ENCODE measurements around the gene HRC.
"Not testable (repeated sequence)": the region's sequence is repeated elsewhere in the genome, so short reads cannot be mapped to it uniquely, and the experiment has no call there.

Gene HRC

DNA sequence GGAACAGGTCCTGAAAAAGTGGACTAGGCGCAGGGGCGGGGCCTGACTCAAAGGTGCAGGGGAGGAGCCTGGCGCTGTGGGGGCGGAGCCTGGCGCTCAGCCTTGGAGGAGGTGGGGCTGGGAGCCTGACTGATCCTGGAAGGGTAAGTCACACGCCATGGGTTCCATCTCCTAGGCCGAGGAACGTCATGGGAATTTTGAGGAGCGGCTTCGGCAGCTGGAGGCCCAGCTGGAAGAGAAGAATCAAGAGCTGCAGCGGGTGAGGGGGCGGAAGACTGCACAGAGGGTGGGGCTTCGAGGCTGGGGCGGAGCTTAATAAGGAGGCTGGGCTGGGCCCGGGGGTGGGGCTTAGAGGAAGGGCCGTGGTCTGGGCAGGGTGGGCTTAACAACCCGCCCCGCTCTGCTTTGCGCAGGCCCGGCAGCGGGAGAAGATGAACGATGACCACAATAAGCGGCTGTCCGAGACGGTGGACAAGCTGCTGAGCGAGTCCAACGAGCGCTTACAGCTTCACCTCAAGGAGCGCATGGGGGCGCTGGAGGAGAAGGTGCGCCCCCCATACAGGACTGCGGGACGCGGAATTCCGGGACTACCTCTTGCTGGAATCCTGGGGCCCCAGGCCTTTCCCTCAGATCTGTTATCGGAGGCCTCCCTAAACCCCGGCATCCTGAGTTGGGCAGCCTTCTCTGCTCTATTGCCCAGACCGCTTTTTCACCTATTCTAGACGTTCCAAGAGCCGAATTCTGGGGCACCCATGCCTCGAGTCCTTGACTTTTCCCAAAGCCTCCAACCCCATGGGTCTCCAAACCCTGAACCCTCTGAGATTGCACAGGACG lies 21.4 kb downstream of the HRC start:
- DNase-seq (ENCODE audit: low read depth), result peak; percentile 47

DNA sequence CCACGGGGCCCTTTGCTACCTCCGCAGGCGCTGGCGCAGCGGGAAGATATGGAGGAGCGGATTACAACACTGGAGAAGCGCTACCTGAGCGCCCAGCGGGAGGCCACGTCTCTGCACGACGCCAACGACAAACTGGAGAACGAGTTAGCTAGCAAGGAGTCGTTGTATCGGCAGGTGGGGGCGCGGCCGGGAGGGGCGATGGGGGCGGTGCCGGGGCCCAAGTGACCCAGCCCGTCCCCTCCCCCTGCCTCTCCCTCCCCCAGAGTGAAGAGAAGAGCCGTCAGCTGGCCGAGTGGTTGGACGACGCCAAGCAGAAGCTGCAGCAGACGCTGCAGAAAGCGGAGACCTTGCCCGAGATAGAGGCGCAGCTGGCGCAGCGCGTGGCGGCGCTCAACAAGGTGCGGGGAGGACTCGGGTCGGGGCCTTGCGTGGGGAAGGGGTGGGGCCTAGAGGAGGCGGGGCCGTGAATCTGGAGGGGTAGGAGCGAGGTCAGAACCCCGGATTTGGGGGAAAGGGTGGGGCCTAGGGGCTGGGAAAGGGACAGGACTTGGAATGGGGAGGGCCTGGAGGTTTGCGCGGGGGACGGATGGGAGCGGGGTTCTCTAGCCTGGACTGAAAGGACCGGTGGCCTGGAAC lies 22.1 kb downstream of the HRC start:
- DNase-seq (ENCODE audit: low read depth), result no peak

DNA sequence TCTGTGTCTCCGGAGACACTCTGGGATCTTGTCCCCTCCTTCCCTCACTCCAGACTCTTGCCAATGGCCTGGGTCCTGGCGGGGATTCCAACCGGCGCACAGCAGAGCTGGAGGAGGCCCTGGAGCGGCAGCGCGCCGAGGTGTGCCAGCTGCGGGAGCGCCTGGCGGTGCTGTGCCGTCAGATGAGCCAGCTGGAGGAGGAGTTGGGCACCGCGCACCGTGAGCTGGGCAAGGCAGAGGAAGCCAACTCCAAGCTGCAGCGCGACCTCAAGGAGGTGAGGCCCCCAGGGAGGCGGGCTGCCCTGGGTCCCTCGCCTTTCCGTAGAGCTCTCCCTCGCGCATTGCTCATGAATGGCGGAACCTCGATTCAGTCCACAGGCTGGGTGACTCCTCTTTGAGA lies 24.9 kb downstream of the HRC start:
- no peak for DNase-seq (ENCODE audit: low read depth)

DNA sequence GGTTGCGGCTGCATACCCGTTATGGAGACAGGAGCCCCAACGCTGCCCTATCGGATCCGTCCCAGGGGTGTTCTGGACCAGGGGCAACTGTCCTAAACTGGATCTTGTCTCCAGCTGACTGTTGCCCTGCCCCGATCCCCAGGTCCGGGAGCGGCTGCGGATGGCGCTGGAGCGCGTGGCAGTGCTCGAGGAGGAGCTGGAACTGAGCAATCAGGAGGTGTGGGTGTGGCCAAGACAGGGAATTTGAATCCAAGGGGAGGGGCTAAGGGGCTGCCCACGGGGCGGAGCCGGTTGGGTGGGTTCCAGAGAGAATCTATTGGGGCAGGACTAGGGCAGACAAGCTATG lies 26.0 kb downstream of the HRC start:
- no peak for DNase-seq (ENCODE audit: low read depth)

DNA sequence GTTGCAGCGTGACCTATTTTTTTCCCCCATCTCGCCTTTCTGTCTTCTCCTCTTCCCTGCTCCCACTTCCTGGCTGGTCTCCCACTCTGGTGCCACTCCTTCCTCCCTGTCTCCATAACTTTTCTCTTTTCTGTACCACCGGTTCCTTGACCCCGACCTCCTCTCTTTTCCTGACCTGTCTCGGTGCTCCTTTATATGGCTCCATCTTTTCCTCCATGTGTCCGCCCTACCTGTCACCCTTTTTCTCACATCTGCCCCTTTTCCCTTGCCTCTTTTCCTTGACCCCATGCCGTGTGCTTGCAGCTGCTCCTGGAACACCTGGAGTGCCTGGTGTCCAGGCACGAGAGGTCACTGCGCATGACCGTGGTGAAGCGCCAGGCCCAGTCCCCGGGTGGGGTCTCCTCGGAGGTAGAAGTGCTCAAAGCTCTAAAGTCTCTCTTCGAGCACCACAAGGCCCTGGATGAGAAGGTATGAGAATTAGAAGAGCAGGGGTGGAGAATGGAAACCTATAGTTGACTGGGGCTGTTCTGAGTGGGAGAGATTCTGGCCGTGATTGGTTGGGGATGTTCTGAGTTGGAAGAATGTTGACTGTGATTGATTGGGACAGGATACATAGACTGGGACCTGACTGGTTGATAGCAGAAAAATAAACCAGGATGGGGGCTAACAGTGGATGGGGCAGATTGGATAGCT lies 26.5 kb downstream of the HRC start:
- DNase-seq (ENCODE audit: low read depth), result no peak

DNA sequence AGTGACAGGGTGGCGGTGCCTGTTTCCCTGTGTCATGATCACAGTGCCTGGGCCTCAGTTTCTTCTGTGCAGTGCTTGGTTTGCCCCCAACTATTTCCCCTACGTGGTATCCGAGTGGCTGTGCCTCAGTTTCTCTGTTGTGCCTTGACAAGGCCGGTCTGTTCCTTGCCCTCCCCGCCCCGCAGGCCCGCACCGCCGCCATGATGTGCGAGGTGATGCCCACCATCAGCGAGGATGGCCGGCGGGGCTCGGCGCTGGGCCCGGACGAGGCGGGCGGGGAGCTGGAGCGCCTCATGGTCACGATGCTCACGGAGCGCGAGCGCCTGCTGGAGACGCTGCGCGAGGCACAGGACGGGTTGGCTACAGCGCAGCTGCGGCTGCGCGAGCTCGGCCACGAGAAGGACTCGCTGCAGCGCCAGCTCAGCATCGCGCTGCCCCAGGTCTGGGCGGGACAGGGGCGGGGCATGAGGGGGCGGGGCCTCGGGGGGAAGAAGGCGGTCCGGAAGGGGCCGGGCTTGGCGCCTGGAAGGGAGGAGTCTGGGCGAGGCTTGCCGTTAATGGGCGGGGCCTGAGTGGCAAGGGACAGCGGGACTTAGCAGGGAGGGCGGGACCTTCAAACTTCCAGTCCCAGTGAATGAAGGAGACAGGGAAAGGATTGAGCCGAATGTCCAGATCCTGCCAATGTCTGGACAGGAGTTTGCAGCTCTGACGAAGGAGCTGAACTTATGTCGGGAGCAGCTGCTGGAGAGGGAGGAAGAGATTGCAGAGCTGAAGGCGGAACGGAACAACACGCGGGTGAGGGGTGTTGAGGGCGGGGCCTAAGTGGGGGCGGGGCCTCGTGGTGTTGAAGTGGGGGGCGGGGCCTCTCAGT lies 27.3 kb downstream of the HRC start:
- DNase-seq (ENCODE audit: low read depth), result peak; percentile 92

DNA sequence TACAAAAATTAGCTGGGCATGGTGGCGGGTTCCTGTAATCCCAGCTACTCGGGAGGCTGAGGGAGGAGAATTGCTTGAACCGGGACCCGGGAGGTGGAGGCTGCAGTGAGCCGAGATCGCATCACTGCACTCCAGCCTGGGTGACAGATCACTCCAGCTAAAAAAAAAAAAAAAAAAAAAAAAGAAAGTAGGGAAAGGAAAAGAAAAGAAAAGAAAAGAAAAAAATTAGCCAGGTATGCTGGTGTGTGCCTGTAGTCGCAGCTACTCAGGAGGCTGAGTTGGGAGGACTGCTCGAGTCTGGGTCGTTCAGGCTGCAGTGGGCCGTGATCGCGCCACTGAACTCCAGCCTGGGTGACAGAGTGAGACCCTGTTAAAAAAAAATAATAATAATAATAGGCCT lies 28.0 kb downstream of the HRC start:
- not testable (repeated sequence) for DNase-seq (ENCODE audit: low read depth)

DNA sequence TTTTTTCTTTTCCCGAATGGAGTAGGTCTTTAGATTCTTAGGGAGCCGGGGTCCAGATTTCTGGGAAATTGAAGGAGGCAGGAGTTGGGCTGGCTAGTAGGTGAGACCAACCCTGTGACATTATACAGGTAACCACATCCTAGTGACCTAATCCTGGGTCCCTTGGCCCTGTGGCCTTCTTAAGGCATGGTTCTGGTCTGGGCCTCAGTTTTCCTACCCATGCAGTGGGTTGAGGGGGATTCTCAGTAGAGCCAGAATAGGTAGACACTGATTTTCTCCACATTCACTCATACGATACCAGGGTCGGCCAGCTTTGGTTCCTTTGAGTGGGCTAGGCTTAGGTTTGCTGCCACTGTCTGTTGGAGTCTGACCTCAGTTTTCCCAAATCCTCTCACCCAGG lies 28.6 kb downstream of the HRC start:
- no peak for DNase-seq (ENCODE audit: low read depth)

DNA sequence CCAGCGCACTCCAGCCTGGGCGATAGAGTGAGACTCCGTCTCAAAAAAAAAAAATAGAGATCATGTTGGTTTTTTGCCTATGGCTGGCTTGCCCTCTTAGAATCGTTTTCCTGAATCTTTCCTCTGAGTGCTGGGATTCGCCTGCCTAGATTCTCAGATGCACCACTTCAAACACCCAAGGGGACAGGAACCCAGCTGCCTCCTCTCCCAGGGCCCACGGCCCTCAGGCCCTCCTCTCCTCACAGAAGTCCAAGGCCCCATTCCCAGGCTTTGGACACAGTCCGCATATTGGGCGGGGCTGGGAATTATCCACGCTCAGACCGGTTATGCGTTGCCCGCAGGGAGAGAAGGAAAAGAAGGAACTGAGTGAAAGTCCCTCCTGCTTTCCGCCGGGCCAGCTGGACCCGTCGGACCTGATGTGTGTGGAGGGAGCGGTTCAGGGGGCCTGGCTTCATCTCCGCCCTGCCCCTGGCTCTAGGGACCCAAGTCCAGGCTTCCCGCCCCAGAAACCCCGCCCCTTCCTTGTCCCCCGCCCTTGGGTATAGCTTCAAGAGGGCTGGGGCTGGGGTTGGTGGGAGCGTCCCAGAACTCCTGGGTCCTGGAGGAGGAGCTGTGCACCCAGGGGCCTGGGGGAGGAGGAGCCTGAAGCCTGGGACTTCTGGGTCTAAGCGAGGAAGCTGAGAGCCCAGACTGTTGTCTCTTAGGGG lies 30.0 kb downstream of the HRC start:
- no peak for DNase-seq (ENCODE audit: low read depth)

DNA sequence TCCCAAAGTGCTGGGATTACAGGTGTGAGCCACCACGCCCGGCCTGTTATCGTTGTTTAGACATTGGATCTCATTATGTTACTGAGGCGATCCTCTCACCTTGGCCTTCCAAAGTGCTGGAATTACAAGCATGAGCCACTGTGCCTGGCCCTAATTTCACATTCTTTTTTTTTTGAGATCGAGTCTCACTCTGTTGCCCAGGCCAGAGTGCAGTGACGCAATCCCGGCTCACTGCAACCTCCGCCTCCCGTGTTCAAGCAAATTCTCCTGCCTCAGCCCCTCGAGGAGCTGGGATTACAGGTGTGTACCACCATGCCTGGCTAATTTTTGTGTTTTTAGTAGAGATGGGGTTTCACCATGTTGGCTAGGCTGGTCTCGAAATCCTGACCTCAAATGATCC lies 31.9 kb downstream of the HRC start:
- DNase-seq (ENCODE audit: low read depth), result not testable (repeated sequence)

DNA sequence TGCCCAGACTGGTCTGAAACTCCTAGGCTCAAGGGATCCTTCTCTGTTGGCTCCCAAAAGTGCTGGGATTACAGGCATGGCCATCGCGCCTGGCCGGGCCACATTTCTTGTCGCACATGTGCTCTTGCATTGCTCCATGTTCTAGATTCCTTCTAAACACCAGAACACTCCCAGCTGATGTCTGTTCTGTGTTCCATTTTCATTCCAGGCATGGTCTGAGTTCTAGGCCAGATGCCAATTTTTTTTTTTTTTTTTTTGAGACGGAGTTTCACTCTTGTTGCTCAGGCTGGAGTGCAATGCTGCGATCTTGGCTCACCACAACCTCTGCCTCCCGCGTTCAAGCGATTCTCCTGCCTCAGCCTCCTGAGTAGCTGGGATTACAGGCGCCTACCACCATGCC lies 33.4 kb downstream of the HRC start:
- not testable (repeated sequence) for DNase-seq (ENCODE audit: low read depth)

DNA sequence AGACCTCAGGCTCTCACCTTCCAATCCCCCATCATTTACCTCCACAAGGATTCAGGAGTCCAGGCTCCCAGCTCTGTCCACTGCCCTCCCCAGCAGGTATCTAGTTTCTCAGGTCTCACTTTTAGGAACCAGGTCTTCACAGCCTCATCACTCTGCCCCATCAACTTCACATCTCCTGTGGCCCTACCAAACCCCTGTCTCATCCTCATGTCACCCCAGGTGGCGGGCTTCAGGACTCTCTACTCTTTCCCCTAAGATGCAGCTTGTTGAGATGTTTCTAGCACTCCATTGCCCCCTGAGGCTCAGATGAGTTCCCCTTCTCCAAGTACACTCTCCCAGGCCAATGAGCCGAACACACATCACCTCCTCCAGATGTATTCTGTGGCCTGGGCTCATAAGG lies 34.3 kb downstream of the HRC start:
- no peak for DNase-seq (ENCODE audit: low read depth)

DNA sequence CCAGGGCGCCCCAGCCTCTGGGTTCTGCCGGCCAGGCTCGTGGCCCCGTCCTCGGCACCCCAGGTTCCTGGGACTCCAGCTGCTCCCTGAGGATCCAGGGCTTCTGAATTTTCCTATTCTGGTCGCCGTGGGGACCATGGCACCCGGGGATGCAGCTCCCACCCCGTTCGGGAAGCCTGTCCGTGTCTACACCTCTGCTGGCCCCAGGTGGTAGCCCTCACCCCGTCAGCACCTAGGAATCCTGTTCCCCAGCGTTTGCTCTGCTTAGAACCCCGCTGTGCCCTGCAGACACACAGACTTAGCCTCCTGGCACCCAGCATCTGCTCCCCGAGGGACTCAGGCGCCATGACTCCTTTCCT lies 34.9 kb downstream of the HRC start:
- DNase-seq (ENCODE audit: low read depth), result no peak

DNA sequence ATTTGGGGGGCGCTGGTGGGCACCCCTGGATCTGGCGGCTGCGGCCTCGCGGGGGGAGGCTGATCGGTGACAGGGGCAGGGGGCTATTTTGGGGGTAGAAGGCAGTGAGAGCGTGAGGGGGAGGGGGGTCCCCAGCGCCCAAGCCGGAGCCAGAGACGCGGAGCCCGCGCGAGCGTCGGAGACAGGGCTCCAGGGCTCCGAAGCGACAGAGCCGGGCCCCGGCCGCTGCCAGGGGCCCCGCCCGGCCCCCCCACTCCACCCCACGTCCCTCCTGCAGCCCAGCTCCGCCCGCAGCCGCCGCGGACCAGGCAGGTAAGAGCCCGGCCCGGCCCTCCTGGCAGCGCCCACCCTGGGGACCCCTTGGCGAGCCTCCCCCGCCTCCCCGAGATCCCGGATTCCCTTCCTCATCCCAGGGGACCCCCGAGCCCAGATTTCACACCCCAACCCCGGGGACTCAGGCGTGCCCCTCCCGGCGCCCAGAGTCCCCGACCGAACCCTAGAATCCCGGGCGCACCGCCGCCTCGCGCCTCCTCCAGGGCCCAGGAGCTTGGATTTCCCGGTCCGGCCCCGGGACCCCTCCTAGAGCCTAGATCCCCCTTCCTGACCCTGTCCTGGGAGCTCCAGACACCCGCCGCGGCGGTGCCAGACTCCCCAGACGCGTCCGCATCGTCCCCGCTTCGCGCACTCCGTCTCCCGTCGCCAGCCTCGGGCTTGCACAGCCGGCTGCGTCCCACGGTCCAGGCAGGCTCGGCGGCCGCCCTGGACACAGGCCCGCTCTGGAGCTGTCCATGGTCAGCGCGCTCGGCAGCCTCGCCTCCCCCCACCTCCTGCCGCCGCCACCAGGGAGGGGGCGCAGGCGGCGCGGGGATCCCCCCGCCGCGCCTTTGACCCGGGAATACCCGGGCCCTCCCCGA lies 35.5 kb downstream of the HRC start, which contains the start of gene PPFIA3:
Gene PPFIA3 (plus strand): TSS at position 134 of the 914 bp plus-strand sequence. CDS start 8,330 bp downstream, outside the sequence.
- DNase-seq (ENCODE audit: low read depth), result no peak

DNA sequence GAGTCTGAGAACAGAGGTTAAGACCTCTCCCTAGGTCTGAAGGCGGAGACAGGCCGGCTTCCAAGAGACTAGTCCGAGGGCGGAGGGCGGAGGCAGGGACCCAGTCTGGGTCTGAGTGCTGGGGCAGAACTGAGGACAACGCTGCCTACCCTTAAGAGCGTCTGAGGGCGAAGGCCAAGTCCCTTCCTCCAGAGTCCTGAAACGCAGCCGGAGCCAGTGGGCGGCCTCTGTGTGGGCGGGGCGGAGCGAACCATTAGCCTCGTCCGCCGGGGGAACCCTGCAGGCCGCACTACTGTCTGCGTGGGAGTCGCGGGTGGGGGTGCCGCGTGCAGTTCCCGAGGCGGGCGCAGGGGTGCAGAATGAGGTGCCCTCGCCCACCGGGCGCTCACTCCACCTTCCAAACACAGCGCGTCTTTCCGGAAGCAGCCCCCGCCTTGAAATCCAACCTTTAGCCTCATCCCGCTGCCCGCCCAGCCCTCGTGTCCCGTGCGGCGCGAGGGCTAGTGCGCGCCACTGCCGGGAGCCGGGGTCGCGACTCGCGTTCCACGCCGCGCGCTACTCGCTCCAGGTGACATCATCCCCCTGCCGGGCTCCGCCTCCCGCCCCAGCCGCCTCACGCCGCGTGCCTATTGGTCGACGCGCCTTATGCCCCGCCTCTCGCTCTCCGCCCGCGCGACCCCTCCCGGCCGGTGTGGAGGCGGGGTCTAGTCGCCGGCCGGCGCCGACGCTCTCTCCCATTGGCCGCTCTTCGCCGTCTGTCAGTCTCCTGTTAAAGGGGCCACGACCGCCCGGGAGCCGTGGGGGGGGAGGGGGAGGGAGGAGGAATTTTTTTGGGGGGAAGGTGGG lies 36.4 kb downstream of the HRC start, which contains the start of gene C19orf73:
Gene C19orf73 (minus strand): TSS at position 579 of the 846 bp plus-strand sequence. CDS start 121 bp downstream, at position 458.
- peak; percentile 93 for DNase-seq (ENCODE audit: low read depth)

DNA sequence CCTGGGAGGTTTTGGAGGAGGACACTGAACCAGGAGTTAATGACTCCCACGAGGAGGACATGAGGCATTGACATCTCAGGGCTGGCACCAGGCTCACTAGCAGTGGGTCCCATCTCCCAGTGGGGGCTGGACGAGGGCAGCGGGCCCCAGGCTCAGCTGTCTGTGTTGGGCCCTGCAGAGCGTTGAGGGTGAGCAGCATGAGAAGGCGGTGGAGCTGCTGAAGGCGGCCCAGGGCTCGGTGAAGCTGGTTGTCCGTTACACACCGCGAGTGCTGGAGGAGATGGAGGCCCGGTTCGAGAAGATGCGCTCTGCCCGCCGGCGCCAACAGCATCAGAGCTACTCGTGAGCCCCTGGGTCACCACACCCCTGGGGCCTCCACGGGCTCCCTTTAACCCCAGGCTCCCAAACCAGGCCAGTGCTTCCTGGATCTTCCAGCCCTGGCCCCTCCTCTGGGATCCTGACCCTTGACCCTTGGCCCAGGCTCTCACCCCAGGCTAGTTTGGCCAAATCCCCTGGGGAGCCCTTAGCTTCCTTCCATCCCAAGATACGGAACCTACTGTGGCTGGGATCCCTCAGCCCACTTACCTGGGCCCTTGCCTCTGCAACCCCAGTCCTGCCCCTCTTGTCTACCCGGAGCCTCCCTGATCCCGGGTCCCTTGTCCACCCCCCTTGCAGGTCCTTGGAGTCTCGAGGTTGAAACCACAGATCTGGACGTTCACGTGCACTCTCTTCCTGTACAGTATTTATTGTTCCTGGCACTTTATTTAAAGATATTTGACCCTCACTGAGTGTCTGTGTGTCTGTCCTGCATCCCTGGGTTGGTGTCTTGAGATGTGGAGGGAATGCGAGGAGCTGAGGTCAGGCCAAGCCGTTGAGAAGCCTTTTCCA lies 37.3 kb downstream of the HRC start:
- no peak for DNase-seq (ENCODE audit: low read depth)

DNA sequence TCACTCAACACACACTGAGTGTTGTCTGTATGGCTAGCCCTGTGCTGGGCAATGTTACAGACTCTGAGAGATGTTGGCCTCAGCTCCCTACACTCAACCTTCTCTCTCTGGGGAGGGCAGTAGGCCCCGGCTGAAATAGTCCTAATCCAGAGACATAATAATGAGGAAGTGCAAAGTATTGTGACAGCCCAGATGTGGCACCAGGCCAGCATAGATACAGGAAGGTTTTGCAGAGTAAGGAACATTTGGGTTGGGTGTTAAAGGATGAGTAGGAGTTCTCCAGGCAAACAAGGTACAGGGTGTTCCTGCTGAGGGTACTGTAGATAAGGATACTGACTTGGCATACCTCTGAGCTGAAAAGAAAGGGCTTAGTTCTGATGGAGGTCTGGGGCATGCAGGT lies 38.7 kb downstream of the HRC start:
- DNase-seq (ENCODE audit: low read depth), result no peak

DNA sequence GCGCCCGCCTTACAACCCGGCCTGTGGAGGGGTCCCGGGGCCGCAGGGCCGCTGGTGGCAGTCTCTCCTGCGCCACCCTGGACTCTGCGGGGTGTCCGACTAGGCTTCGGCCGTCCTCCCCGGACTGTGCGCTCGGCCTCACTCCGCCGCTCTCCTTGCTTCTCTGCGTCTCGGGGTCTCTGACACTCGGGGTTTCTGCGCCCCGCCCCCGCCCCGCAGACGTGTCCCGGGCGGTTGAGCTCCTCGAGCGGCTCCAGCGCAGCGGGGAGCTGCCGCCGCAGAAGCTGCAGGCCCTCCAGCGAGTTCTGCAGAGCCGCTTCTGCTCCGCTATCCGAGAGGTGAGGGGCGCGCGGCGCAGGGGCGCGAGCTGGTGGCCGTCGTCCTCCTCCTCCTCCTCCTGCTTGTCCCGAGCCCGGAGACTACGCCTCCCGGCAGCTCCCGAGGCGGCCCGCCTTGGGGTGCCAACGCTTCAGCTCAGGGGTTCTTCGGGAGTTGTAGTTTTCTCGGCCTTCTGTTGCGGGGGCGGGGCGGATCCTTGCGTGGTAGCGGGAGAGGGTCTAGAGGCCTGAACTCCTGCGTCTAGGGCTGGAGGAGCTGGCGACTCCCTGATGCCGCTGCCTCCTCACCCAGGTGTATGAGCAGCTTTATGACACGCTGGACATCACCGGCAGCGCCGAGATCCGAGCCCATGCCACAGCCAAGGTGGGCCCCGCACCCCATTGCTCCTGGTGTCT lies 40.4 kb downstream of the HRC start:
- peak; percentile 37 for DNase-seq (ENCODE audit: low read depth)
